ENCODE measurements around the gene RTL10. TPM values are rescaled to one million over a fixed set of nuclear protein-coding genes. Genes with fewer than 3 reads are reported as not detected.

The RTL10 gene
- total and polyA plus RNA-seq, 2 donors from 2014 or later = 8.8 to 16.7 TPM

DNA sequence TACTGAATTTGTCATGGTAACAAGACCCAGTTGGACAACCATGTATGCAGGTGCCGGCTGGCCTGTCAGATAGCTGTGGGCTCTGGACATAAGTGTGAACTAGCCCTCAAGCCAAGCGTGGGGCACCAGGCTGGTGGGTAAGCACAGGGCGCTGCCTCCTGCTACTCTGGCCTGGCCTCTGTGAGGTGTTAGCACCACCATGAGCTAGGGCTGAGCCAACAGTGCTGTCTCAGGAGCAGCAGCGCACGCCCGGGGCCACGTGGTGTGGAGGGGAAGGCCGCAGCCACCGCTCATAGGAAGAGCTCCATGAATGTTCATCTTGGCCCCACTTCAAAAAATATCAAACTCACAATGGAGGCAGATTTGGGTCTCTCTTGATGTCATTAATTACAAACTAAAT lies 35.3 kb upstream of the RTL10 start:
- TF ChIP-seq, protein P1, sequence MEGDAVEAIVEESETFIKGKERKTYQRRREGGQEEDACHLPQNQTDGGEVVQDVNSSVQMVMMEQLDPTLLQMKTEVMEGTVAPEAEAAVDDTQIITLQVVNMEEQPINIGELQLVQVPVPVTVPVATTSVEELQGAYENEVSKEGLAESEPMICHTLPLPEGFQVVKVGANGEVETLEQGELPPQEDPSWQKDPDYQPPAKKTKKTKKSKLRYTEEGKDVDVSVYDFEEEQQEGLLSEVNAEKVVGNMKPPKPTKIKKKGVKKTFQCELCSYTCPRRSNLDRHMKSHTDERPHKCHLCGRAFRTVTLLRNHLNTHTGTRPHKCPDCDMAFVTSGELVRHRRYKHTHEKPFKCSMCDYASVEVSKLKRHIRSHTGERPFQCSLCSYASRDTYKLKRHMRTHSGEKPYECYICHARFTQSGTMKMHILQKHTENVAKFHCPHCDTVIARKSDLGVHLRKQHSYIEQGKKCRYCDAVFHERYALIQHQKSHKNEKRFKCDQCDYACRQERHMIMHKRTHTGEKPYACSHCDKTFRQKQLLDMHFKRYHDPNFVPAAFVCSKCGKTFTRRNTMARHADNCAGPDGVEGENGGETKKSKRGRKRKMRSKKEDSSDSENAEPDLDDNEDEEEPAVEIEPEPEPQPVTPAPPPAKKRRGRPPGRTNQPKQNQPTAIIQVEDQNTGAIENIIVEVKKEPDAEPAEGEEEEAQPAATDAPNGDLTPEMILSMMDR (IDR thresholded peaks at IDR 0.05; ENCODE audit: borderline replicate concordance, extremely low read depth, insufficient read depth) = no peak
- peaks cover 0 to 8% (median 4%) of the 10 kb centered on the region in 3 donors for H3K36me3 ChIP-seq (ENCODE audit: control insufficient read depth in 2 of 3, insufficient read depth in 3 of 3, low read length in 3 of 3)
- DNase-seq (peak in 1 of 5 donors; percentile 39), FAIRE-seq (no peak)
- intact Hi-C loops (cut with DNase I) = no loop called here
- no peak overlapping the region for H3K4me3 ChIP-seq (ENCODE audit: low read length in 3 of 3)
- H3K4me1 ChIP-seq (ENCODE audit: control insufficient read depth in 2 of 3, insufficient read depth in 2 of 3, low read depth in 1 of 3, low read length in 3 of 3) = peaks cover 0 to 6% (median 0%) of the 10 kb centered on the region in 3 donors
- H3K9me3 ChIP-seq (ENCODE audit: control insufficient read depth in 2 of 3, insufficient read depth in 1 of 3, low read length in 3 of 3) = no peaks in the 10 kb centered on the region
- no peaks in the 10 kb centered on the region for H3K27me3 ChIP-seq (ENCODE audit: control insufficient read depth, insufficient read depth, low read length)
- no peak overlapping the region for H3K27ac ChIP-seq (ENCODE audit: low read depth in 2 of 2, low read length in 2 of 2)
- H3K9ac ChIP-seq (ENCODE audit: low read length in 3 of 3) = no peak overlapping the region

DNA sequence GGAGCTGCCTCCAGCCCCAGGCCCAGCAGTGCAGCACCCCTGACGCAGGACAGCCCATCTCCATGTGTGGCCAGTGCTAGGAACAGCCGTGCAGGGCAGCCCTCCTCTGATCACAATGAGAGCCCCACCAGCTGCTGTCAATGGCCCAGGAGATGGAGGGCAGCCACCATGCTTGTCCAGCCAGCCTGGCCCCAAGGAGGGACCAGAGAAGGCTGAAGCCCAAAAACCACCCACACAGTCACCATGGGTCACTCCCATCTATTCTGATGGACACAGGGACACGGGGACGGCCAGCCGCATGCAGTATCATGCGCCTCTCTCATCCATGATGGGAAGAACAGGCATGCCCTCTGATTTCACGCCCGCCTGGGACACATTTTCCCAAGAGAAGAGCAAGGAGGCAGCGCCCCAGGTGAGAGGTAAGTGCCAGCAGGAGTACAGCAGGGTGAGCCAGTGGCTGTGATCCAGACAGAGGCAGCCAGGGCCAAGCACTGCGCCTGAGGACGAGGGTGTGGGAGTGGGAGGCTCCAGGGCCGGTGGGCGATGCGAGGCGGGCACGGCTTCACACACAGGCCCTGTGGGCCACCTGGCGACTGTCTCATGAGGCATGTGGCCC lies 33.6 kb upstream of the RTL10 start:
- H3K9ac ChIP-seq (ENCODE audit: low read length in 3 of 3) = no peak overlapping the region
- FAIRE-seq (no peak), DNase-seq (peak in 1 of 5 donors; percentile 65)
- H3K9me3 ChIP-seq (ENCODE audit: control insufficient read depth in 2 of 3, insufficient read depth in 1 of 3, low read length in 3 of 3) = no peaks in the 10 kb centered on the region
- H3K27me3 ChIP-seq (ENCODE audit: control insufficient read depth, insufficient read depth, low read length) = no peaks in the 10 kb centered on the region
- peaks cover 0 to 6% (median 0%) of the 10 kb centered on the region in 3 donors for H3K4me1 ChIP-seq (ENCODE audit: control insufficient read depth in 2 of 3, insufficient read depth in 2 of 3, low read depth in 1 of 3, low read length in 3 of 3)
- intact Hi-C loops (cut with DNase I) = no loop called here
- no peaks in the 10 kb centered on the region for H3K36me3 ChIP-seq (ENCODE audit: control insufficient read depth in 2 of 3, insufficient read depth in 3 of 3, low read length in 3 of 3)
- no peak overlapping the region for H3K27ac ChIP-seq (ENCODE audit: low read depth in 2 of 2, low read length in 2 of 2)
- no peak overlapping the region for H3K4me3 ChIP-seq (ENCODE audit: low read length in 3 of 3)
- TF ChIP-seq, protein P1 (IDR thresholded peaks at IDR 0.05; ENCODE audit: borderline replicate concordance, extremely low read depth, insufficient read depth) = no peak

DNA sequence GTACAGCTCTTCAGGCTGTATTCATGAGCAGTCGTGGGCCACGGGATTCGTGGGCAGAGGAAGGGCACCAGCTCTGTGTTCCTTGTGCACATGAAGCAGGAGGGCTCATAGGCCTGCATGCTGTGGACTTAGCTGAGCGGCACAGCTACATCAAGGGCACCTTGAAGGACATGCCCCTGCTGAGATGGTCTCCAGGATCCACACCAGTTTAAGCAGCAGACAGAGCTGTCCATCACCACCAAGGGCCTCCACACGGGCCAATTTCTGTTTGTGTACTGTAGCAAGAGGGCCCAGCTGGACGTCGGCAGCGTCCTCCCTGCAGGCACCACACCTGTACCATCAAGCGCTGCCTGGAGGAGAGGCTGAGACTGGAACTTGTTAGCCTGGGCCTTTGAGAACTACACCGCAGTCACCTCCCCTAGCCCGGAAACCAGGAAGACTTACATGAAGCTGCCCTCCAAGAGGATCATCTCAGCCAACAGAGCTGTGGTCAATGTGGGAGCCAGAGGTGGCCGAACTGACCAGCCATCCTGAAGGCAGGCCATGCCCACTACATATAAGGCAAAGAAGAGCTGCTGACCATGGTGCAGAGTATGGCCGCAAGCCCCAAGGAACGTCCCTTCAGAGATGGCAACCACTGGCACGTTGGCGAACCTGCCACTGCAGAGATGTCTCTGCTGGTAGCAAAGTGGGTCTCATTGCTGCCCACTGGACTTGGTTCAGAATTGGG lies 32.7 kb upstream of the RTL10 start:
- no peak overlapping the region for H3K9ac ChIP-seq (ENCODE audit: low read length in 3 of 3)
- H3K4me1 ChIP-seq (ENCODE audit: control insufficient read depth in 2 of 3, insufficient read depth in 2 of 3, low read depth in 1 of 3, low read length in 3 of 3) = peaks cover 0 to 6% (median 0%) of the 10 kb centered on the region in 3 donors
- no peaks in the 10 kb centered on the region for H3K36me3 ChIP-seq (ENCODE audit: control insufficient read depth in 2 of 3, insufficient read depth in 3 of 3, low read length in 3 of 3)
- no peak overlapping the region for H3K4me3 ChIP-seq (ENCODE audit: low read length in 3 of 3)
- TF ChIP-seq, protein P1 (IDR thresholded peaks at IDR 0.05; ENCODE audit: borderline replicate concordance, extremely low read depth, insufficient read depth) = no peak
- FAIRE-seq (no peak), DNase-seq (peak in 1 of 5 donors; percentile 57)
- no peak overlapping the region for H3K27ac ChIP-seq (ENCODE audit: low read depth in 2 of 2, low read length in 2 of 2)
- no peaks in the 10 kb centered on the region for H3K9me3 ChIP-seq (ENCODE audit: control insufficient read depth in 2 of 3, insufficient read depth in 1 of 3, low read length in 3 of 3)
- H3K27me3 ChIP-seq (ENCODE audit: control insufficient read depth, insufficient read depth, low read length) = no peaks in the 10 kb centered on the region
- intact Hi-C loops (cut with DNase I) = no loop called here
